Kidney (tissue), 14 donors: ENCODE measurements around the gene ERGIC1. TPM values are rescaled to one million over a fixed set of nuclear protein-coding genes. Genes with fewer than 3 reads are reported as not detected.

ENCODE experiments used
- DNase-seq, 5 donors: peaks; one replicate each; pipeline ENCODE4 v3.0.0-alpha.2; 2013 to 2020
- FAIRE-seq: peaks from 2 replicates; lab custom pipeline; 2012; peaks lifted over from hg19 to GRCh38; lab: Jason Lieb, UNC
- H3K27ac ChIP-seq, 2 donors: one replicate each; pipeline ENCODE4 v1.7.0; 2013; ENCODE audit warnings: low read depth in 2 of 2, low read length in 2 of 2, inconsistent platforms in 1 of 2
- H3K27me3 ChIP-seq: one replicate; pipeline ENCODE4 v1.7.1; 2013; ENCODE audit warnings: low read length, inconsistent platforms; ENCODE audit not compliant: control insufficient read depth, insufficient read depth
- H3K36me3 ChIP-seq, 3 donors: one replicate each; pipeline versions ENCODE4 v1.7.0 to v1.7.1; 2013; ENCODE audit warnings: low read length in 3 of 3, control low read depth in 1 of 3, inconsistent platforms in 1 of 3; ENCODE audit not compliant: insufficient read depth in 3 of 3, control insufficient read depth in 2 of 3
- H3K4me1 ChIP-seq, 3 donors: one replicate each; pipeline versions ENCODE4 v1.7.0 to v1.7.1; 2013; ENCODE audit warnings: low read length in 3 of 3, inconsistent platforms in 1 of 3, low read depth in 1 of 3; ENCODE audit not compliant: control insufficient read depth in 2 of 3, insufficient read depth in 2 of 3
- H3K4me3 ChIP-seq, 3 donors: one replicate each; pipeline versions ENCODE4 v1.7.0 to v1.8.1; 2013; ENCODE audit warnings: low read length in 3 of 3, control low read depth in 1 of 3, inconsistent platforms in 1 of 3
- H3K9ac ChIP-seq, 3 donors: one replicate each; pipeline versions ENCODE4 v1.7.0 to v1.7.1; 2013; ENCODE audit warnings: low read length in 3 of 3, control low read depth in 1 of 3, inconsistent platforms in 1 of 3
- H3K9me3 ChIP-seq, 3 donors: one replicate each; pipeline versions ENCODE4 v1.7.0 to v1.7.1; 2013; ENCODE audit warnings: low read length in 3 of 3, control low read depth in 1 of 3, inconsistent platforms in 1 of 3; ENCODE audit not compliant: control insufficient read depth in 2 of 3, insufficient read depth in 1 of 3
- CTCF ChIP-seq: IDR thresholded peaks from 3 replicates; pipeline ENCODE4 v1.5.1; 2012; ENCODE audit warnings: mild to moderate bottlenecking, moderate library complexity, borderline replicate concordance; ENCODE audit not compliant: insufficient read depth; ENCODE audit errors: extremely low read depth
- intact Hi-C: fragments of 100-400 bp; cut with DNase I; formaldehyde crosslinking; loops from one replicate; pipeline ENCODE4 v1.11.1; 2022
- polyA plus RNA-seq: library from polyadenylated mRNA; stranded (reverse); fragments of 350-450 nt; fragmentation: Illumina TruSeq; extraction: RNeasy Lipid Tissue Mini Kit (QIAGEN cat#74804); gene quantifications from one replicate; pipeline ENCODE4 v1.2.3, GENCODE V29; 2014; ENCODE audit warnings: low read depth, low replicate concordance; ENCODE audit not compliant: insufficient read depth
- total RNA-seq: library from RNA; stranded (reverse); fragmentation: NEBNext Ultra II Directional; extraction: Animal tissue kit (Norgen Biotek cat#: 25700); gene quantifications from one replicate; pipeline ENCODE4 v1.2.1, GENCODE V29; 2021
- donor health status: control.
- donor health status: control.
- donor health status: control.
- donor health status: control.
- donor health status: control.
- donor health status: DM: yes; HTN: yes; CAD: no.
- donor health status: Normal renal cell carcinoma (clear cell type).

Gene ERGIC1
- total and polyA plus RNA-seq, 2 donors from 2014 or later: 88.0 to 183 TPM

DNA sequence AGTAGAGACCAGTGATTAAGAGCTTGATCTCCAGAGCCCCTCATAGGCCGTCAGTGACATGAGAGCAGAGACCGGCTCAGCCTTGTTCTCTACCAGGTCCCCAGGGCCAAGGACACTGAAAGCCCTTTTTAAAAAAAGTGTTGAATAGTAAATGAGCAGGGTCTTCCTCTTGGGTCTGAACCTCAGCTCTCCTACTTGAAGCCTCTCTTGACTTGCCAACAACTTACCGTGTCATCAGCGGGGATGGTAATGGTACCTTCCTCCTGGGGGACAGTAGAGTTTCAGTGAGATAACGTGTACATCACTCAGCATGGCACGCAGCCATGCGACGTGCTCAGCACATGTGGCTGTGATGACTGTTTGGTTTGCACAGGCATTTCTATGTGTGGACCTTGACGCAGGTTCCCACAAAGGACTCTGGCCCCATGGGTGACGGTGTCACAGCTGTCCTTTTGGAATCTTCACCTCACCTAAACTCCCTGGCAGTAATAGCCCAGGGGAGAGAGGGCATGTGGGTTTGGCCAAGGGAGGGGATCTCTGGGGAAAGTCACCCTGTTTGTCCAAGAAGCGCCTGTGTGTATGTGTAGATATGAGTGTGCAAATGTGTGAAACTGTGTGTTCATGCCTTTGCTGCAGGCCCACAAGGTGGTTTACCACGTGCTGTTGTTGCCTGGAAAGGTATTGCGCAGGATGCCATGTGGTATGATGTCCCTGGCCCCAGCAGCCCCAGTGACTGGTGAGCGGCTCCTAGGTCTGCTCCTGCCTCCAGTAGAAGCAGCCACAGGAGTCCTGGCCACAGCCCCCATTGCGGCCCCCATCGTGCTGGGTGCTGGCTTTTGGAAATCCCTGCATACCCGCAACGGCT, 18.7 kb downstream of the ERGIC1 start:
- Histone ChIP-seq H3K9ac (peak overlapping the region in 2 of 3 donors; percentile 20 to 57), H3K4me1 (peaks cover 0 to 52% (median 48%) of the 10 kb centered on the region in 3 donors), H3K4me3 (no peak overlapping the region), H3K9me3 (no peaks in the 10 kb centered on the region), H3K36me3 (no peaks in the 10 kb centered on the region), H3K27ac (peak overlapping the region; percentile 52 to 79), H3K27me3 (no peaks in the 10 kb centered on the region)
- no peak for TF ChIP-seq CTCF
- intact Hi-C loops: no loop called here
- DNase-seq (peak in 1 of 5 donors; percentile 68), FAIRE-seq (no peak)

GRCh38 chr5:172853355-172853975, 19.4 kb downstream of the ERGIC1 start:
- Histone ChIP-seq H3K27ac (peak overlapping the region; percentile 52 to 79), H3K36me3 (no peaks in the 10 kb centered on the region), H3K27me3 (no peaks in the 10 kb centered on the region), H3K9ac (no peak overlapping the region), H3K4me3 (no peak overlapping the region), H3K4me1 (peaks cover 0 to 56% (median 55%) of the 10 kb centered on the region in 3 donors), H3K9me3 (no peaks in the 10 kb centered on the region)
- intact Hi-C loops: no loop called here
- TF ChIP-seq CTCF: no peak
- no peak for FAIRE-seq
- no peak for DNase-seq

DNA sequence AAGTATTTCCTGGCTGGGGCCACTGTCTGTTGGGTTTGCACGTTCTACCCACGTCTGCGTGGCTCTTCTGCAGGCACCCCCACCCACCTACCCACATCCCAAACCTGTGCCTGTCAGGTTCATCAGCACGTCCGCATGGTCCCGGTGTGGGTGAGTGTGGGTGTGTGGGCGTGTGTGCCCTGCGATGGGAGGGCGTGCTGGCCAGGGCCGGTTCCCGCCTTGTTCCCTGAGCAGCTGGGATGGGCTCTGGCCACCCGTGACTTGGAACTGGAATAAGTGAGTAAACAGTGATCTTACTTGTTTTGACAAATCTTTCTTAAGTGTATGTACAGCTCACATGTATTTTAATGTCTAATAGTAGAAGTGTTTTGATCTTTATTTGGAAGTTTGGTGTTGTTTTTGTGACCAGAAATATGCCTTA, 20.4 kb downstream of the ERGIC1 start:
- no peak for TF ChIP-seq CTCF
- Histone ChIP-seq H3K4me1 (peaks cover 0 to 61% (median 60%) of the 10 kb centered on the region in 3 donors), H3K27me3 (no peaks in the 10 kb centered on the region), H3K36me3 (no peaks in the 10 kb centered on the region), H3K9ac (peak overlapping the region in 1 of 3 donors; percentile 35), H3K9me3 (no peaks in the 10 kb centered on the region), H3K27ac (peak overlapping the region; percentile 76 to 79), H3K4me3 (no peak overlapping the region)
- DNase-seq (peak in 2 of 5 donors; percentile 56 to 95), FAIRE-seq (no peak)
- intact Hi-C loops: no loop called here
